Measurements from ENCODE around the gene TRERF1.

DNA sequence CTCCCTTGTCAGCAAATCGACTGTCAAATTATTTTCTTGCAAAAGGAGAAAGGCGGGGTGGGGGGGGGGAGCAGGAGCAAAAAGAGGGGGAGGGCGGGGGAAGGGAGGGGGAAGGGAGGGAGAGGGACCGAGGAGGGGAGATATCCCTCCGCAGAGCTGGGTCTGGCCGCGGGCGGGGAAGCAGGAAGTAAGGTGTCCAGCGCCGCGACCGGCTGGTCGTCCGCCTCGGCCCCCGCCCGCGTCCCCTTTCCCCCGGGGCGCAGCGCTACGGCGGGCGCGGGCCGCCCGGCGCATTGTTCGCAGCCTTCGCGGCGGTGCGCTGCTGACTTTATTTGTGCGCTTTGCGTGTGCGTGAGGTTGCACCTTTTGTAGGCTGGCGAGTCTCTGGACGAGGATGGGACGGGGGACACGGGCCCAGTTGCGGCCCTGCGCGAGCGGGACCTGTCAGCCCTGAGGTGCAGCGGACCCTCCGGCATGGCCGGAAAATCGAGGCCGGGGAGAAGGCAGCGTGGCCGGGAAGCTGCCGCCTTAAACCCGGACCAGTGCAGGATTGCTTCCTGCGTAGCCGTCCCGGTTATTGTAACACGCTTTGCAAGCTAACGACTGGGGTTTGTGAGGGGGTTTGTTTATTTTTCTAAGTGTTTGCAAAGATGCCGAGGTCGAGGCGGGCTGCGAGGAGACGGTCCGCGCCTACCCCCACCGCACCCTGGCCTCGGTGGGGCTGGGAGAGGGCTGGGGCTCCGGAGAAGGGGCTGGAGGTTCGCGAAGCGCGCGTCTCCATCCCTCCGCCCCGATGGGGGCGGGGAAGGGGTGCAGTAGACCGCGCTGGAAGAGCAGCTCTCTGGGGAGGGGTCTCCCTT is 675 bp upstream of the TRERF1 start:
- TF ChIP-seq CTCF (IDR thresholded peaks at IDR 0.05) (no peak), POLR2A (IDR thresholded peaks at IDR 0.05) (peak; percentile 54), EP300 (IDR thresholded peaks at IDR 0.05; ENCODE audit: low read depth) (no peak), POLR2AphosphoS5 (IDR thresholded peaks at IDR 0.05) (peak; percentile 70 to 88 (median 83))

All from transverse colon (tissue), 4 donors.